GM12878 (cell line): Measurements from ENCODE around the gene POP7. TPM values are rescaled to one million over a fixed set of nuclear protein-coding genes. Genes with fewer than 3 reads are reported as not detected.

Experiments used
- CHD1 ChIP-seq: IDR thresholded peaks from 2 replicates; pipeline ENCODE4 v1.6.1; 2012; ENCODE audit warnings: low read depth, low read length, improper control_type of control experiment
- E2F4 ChIP-seq: IDR thresholded peaks from 2 replicates; pipeline ENCODE4 v1.6.1; 2012; ENCODE audit warnings: low read depth, low read length, improper control_type of control experiment
- E2F8 ChIP-seq: fragments of 450-650 bp; IDR thresholded peaks from 2 replicates; pipeline ENCODE4 v1.6.1; 2018; ENCODE audit warnings: mild to moderate bottlenecking, low read depth, moderate library complexity; ENCODE audit not compliant: partially characterized antibody
- EGR1 ChIP-seq, 2 experiments: IDR thresholded peaks; 1 replicate in 1 of 2; 2 replicates in 1 of 2; pipeline ENCODE4 v1.6.1; 2011 to 2012; ENCODE audit warnings: low read depth in 2 of 2, low read length in 2 of 2, borderline replicate concordance in 1 of 2, mild to moderate bottlenecking in 1 of 2, moderate library complexity in 1 of 2
- FOS ChIP-seq: IDR thresholded peaks from 3 replicates; pipeline ENCODE4 v1.6.1; 2011; ENCODE audit warnings: borderline replicate concordance; ENCODE audit not compliant: insufficient read length; ENCODE audit errors: extremely low read depth
- FOXM1 ChIP-seq: IDR thresholded peaks from 2 replicates; pipeline ENCODE4 v1.6.1; 2012; ENCODE audit warnings: low read depth, mild to moderate bottlenecking, inconsistent platforms, low read length, moderate library complexity
- HDGF ChIP-seq: fragments of 450-650 bp; IDR thresholded peaks from 2 replicates; pipeline ENCODE4 v1.6.1; 2016; ENCODE audit warnings: antibody characterized with exemption
- LARP7 ChIP-seq: fragments of 450-650 bp; IDR thresholded peaks from 2 replicates; pipeline ENCODE4 v1.6.1; 2017; ENCODE audit warnings: mild to moderate bottlenecking
- MEF2B ChIP-seq: fragments of 450-650 bp; IDR thresholded peaks from 2 replicates; pipeline ENCODE4 v1.6.1; 2018; ENCODE audit warnings: mild to moderate bottlenecking, moderate library complexity; ENCODE audit not compliant: partially characterized antibody, poor library complexity, severe bottlenecking
- MTA3 ChIP-seq: IDR thresholded peaks from 2 replicates; pipeline ENCODE4 v1.6.1; 2012; ENCODE audit warnings: low read length, inconsistent platforms, borderline replicate concordance
- MYB ChIP-seq: fragments of 150-350 bp; IDR thresholded peaks from 2 replicates; pipeline ENCODE4 v1.6.1; 2014; ENCODE audit warnings: mild to moderate bottlenecking, low read depth, low read length, borderline replicate concordance
- NR2C1 ChIP-seq: fragments of 450-650 bp; IDR thresholded peaks from 2 replicates; pipeline ENCODE4 v1.6.1; 2017; ENCODE audit warnings: antibody characterized with exemption, mild to moderate bottlenecking, moderate library complexity
- RBBP5 ChIP-seq: fragments of 200-600 bp; sonication (generic); conservative IDR thresholded peaks from 2 replicates; pipeline ENCODE4 v1.6.1; 2016
- SKIL ChIP-seq: fragments of 450-650 bp; IDR thresholded peaks from 2 replicates; pipeline ENCODE4 v1.6.1; 2017; ENCODE audit warnings: mild to moderate bottlenecking, low read depth, inconsistent platforms; ENCODE audit not compliant: poor library complexity, severe bottlenecking
- SMAD1 ChIP-seq: fragments of 450-650 bp; IDR thresholded peaks from 2 replicates; pipeline ENCODE4 v1.6.1; 2018; ENCODE audit warnings: mild to moderate bottlenecking, low read depth; ENCODE audit not compliant: partially characterized antibody
- YY1 ChIP-seq: IDR thresholded peaks from 2 replicates; pipeline ENCODE4 v1.6.1; 2011; ENCODE audit warnings: low read depth, mild to moderate bottlenecking, low read length
- ZBTB4 ChIP-seq: fragments of 450-650 bp; formaldehyde crosslinking; IDR thresholded peaks from 2 replicates; pipeline ENCODE4 v1.4.0; 2022; ENCODE audit warnings: mild to moderate bottlenecking, moderate library complexity
- ZNF217 ChIP-seq: fragments of 450-650 bp; IDR thresholded peaks from 2 replicates; pipeline ENCODE4 v1.6.1; 2017; ENCODE audit warnings: antibody characterized with exemption, mild to moderate bottlenecking
- ZSCAN29 ChIP-seq: fragments of 450-650 bp; IDR thresholded peaks from 2 replicates; pipeline ENCODE4 v1.6.1; 2017; ENCODE audit warnings: mild to moderate bottlenecking, moderate library complexity
- polyA plus RNA-seq, 11 experiments: library from polyadenylated mRNA; depleted of rRNA in 4 of 11; unstranded in 6 of 11; stranded (reverse) in 5 of 11; fragments of >200 nt; fragmentation: Nextera tagmentation in 4 of 11; fragmentation: Illumina TruSeq in 1 of 11; extraction: Ambion mirVana in 4 of 11; extraction: Trizol in 1 of 11; gene quantifications; 1 replicate in 1 of 11; 2 replicates in 10 of 11; pipeline versions ENCODE4 v1.2.1 to v1.2.3, GENCODE V29; 2011 to 2016; ENCODE audit warnings: inconsistent platforms in 2 of 11, missing spikeins in 2 of 11, low read depth in 1 of 11
- total RNA-seq, 4 experiments: library from RNA; depleted of rRNA in 3 of 4; stranded (reverse); fragments of >200 nt in 3 of 4; fragmentation: Illumina TruSeq in 1 of 4; extraction: Trizol in 1 of 4; gene quantifications; 2 replicates each; pipeline versions ENCODE4 v1.2.1 to v1.2.3, GENCODE V29; 2013 to 2021
- TF ChIP-seq, protein P1 (sequence below): fragments of 450-650 bp; IDR thresholded peaks from 2 replicates; pipeline ENCODE4 v1.6.1; 2014; ENCODE audit warnings: mild to moderate bottlenecking

The POP7 gene
- total and polyA plus RNA-seq, 10 of the 15 experiments (the other 5 are each of a cell fraction or from before 2014, with no cell fraction given), result 12.1 to 148 (median 51.7) TPM

DNA sequence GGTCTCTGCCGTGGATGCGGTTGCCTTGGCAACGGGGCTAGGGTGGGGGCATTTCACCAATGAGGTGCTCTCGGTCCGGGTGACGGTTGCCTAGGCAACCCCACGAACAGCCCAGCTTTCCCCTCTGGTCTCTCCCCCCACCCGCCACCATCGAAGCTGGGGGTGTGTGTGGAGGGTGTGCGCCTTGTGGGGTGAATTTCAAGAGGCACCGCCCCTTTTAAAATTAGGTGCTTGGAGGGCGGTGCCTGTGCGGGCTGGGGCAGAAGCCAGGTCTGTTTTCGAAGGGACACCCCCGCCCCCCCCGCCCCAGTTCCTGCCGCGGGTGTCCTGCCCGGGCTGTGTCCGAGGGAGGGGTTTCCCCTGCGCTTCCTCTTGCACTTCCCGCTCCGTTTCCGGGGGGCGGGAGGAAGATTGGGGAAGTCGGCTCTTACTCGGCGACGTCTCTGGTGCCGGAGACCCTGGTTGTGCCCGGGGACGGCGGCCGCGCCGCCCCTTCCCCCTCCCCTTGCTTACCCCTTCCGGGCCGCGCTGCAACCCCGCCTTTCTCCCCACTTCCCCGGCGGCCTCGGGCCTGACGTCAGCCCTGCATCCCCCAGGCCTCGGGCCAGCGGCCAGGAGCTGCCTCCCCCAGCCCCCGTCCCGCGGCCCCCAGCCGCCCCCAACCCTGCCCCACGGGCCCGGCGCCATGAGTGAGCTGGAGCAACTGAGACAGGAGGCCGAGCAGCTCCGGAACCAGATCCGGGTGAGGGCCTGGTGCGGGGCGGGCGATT is 30.2 kb upstream of the POP7 start (continued):
- no peak for TF ChIP-seq ZSCAN29
- TF ChIP-seq NR2C1, result 0 out of 2 replicates have a peak, but pooled peaks have one; percentile 4
- no peak for TF ChIP-seq MEF2B
- TF ChIP-seq, protein P1, sequence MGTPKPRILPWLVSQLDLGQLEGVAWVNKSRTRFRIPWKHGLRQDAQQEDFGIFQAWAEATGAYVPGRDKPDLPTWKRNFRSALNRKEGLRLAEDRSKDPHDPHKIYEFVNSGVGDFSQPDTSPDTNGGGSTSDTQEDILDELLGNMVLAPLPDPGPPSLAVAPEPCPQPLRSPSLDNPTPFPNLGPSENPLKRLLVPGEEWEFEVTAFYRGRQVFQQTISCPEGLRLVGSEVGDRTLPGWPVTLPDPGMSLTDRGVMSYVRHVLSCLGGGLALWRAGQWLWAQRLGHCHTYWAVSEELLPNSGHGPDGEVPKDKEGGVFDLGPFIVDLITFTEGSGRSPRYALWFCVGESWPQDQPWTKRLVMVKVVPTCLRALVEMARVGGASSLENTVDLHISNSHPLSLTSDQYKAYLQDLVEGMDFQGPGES, result no peak
- TF ChIP-seq SMAD1, result no peak
- peak; percentile 80 for TF ChIP-seq HDGF
- TF ChIP-seq SKIL, result no peak
- TF ChIP-seq YY1, result no peak
- no peak for TF ChIP-seq ZNF217
- no peak for TF ChIP-seq CHD1
- TF ChIP-seq E2F4, result no peak
- no peak for TF ChIP-seq FOS
- peak in 1 of 2 experiments; percentile 67; a peak in 2 of 3 replicates for TF ChIP-seq EGR1 (IDR thresholded peaks at IDR 0.05; ENCODE audit: borderline replicate concordance in 1 of 2, low read depth in 2 of 2, low read length in 2 of 2)
- no peak for TF ChIP-seq E2F8
- no peak for TF ChIP-seq FOXM1
- no peak for TF ChIP-seq RBBP5
- no peak for TF ChIP-seq MYB
- TF ChIP-seq MTA3, result no peak
- TF ChIP-seq ZBTB4 (CRISPR knock-in tag), result no peak
- no peak for TF ChIP-seq LARP7
